GM13976 (cell line): ENCODE measurements around the gene FAM217B.

Experiments
- DNase-seq: peaks from one replicate; pipeline ENCODE4 v3.0.0; 2012; ENCODE audit warnings: low spot score
- CTCF ChIP-seq: IDR thresholded peaks from 2 replicates; pipeline ENCODE4 v1.5.1; 2012; ENCODE audit warnings: borderline replicate concordance, mild to moderate bottlenecking; ENCODE audit not compliant: insufficient read depth; ENCODE audit errors: extremely low read depth, missing control alignments, control extremely low read depth
- in situ Hi-C: fragments of 300-500 bp; cut with MboI; formaldehyde crosslinking; loops from one replicate; pipeline ENCODE4 v1.12.0; 2022; ENCODE audit warnings: low sequenced_read_pairs, mixed read lengths, inconsistent platforms; ENCODE audit not compliant: unreplicated experiment

Gene FAM217B

GRCh38 chr20:59938221-59938620, 2.0 kb upstream of the FAM217B start:
- no peak for TF ChIP-seq CTCF
- in situ Hi-C loops: no loop called here
- DNase-seq: no peak

- no peak for DNase-seq
- in situ Hi-C loops: no loop called here
- TF ChIP-seq CTCF: no peak
Observed at GRCh38 chr20:59938696-59939051, 1.5 kb upstream of the FAM217B start.

GRCh38 chr20:59939052-59939878, 924 bp upstream of the FAM217B start:
- no peak for DNase-seq
- no peak for TF ChIP-seq CTCF
- in situ Hi-C loops: no loop called here

GRCh38 chr20:59939879-59940128, 385 bp upstream of the FAM217B start:
- in situ Hi-C loops: no loop called here
- no peak for DNase-seq
- no peak for TF ChIP-seq CTCF

GRCh38 chr20:59940956-59941294, 736 bp downstream of the FAM217B start:
- no peak for DNase-seq
- in situ Hi-C loops: no loop called here
- TF ChIP-seq CTCF: no peak

- no peak for TF ChIP-seq CTCF
- DNase-seq: no peak
- in situ Hi-C loops: no loop called here
Observed at GRCh38 chr20:59942245-59942644, 2.1 kb downstream of the FAM217B start.

GRCh38 chr20:59944726-59945125, 4.5 kb downstream of the FAM217B start:
- in situ Hi-C loops: no loop called here
- no peak for DNase-seq
- no peak for TF ChIP-seq CTCF
